ENCODE measurements around the gene TMEM266. TPM values are rescaled to one million over a fixed set of nuclear protein-coding genes. Genes with fewer than 3 reads are reported as not detected.
A peak's percentile ranks its signal among the peaks of the same experiment; 100 is the strongest.

The TMEM266 gene
- total and polyA plus RNA-seq, 10 donors = 0.61 to 1.8 (median 1.4) TPM

- H3K9me3 ChIP-seq = no peaks in the 10 kb centered on the region
- H3K27ac ChIP-seq = no peak overlapping the region
- H3K36me3 ChIP-seq = peaks cover 0 to 8% (median 0%) of the 10 kb centered on the region in 6 donors
- peak; percentile 50 for DNase-seq
- no peak for TF ChIP-seq CTCF (IDR thresholded peaks at IDR 0.05 in 8 of 11, conservative IDR thresholded peaks at IDR 0.05 in 3 of 11)
- TF ChIP-seq POLR2AphosphoS5 (IDR thresholded peaks at IDR 0.05) = peak in 1 of 3 donors; percentile 21
- peaks cover 0 to under 1% (median 0%) of the 10 kb centered on the region in 7 donors for H3K27me3 ChIP-seq (replicated peaks in 1 of 7)
- 66 to 90% (median 87%) methylated on average over 6 to 8 of the region's 8 CpGs for WGBS, 5 donors
- H3K4me1 ChIP-seq = peaks cover 4 to 25% (median 12%) of the 10 kb centered on the region in 6 donors
- no peak overlapping the region for H3K4me3 ChIP-seq
- intact Hi-C loops (cut with DNase I; ENCODE audit: low total_unique reads) = no loop called here
These were observed 138.1 kb downstream of the TMEM266 start for GRCh38 chr15:76197703-76198455.

GRCh38 chr15:76198456-76199105 is 138.8 kb downstream of the TMEM266 start:
- 89 to 100% (median 98%) methylated on average over 3 to 6 of the region's 6 CpGs for WGBS, 5 donors
- no peaks in the 10 kb centered on the region for H3K27me3 ChIP-seq (replicated peaks in 1 of 7)

GRCh38 chr15:76199106-76200082 is 139.6 kb downstream of the TMEM266 start:
- WGBS, 5 donors = 85 to 90% (median 87%) methylated on average over 17 to 19 of the region's 19 CpGs

More at GRCh38 chr15:76198456-76199105, 138.8 kb downstream of the TMEM266 start:
- Histone ChIP-seq H3K9me3 (no peaks in the 10 kb centered on the region), H3K4me1 (peaks cover 4 to 25% (median 12%) of the 10 kb centered on the region in 6 donors), H3K4me3 (no peak overlapping the region), H3K27ac (no peak overlapping the region), H3K36me3 (peaks cover 0 to 15% (median 2%) of the 10 kb centered on the region in 6 donors)
- peak; percentile 52 for DNase-seq
- intact Hi-C loops (cut with DNase I; ENCODE audit: low total_unique reads) = no loop called here
- no peak for TF ChIP-seq POLR2AphosphoS5 (IDR thresholded peaks at IDR 0.05)
- TF ChIP-seq POLR2A (IDR thresholded peaks at IDR 0.05) = no peak
- TF ChIP-seq CTCF (IDR thresholded peaks at IDR 0.05 in 8 of 11, conservative IDR thresholded peaks at IDR 0.05 in 3 of 11) = no peak

More at GRCh38 chr15:76199106-76200082, 139.6 kb downstream of the TMEM266 start:
- H3K27me3 ChIP-seq (replicated peaks in 1 of 7) = no peaks in the 10 kb centered on the region
- DNase-seq = no peak
- H3K4me3 ChIP-seq = no peak overlapping the region
- no peaks in the 10 kb centered on the region for H3K9me3 ChIP-seq
- TF ChIP-seq CTCF (IDR thresholded peaks at IDR 0.05 in 8 of 11, conservative IDR thresholded peaks at IDR 0.05 in 3 of 11) (no peak), POLR2A (IDR thresholded peaks at IDR 0.05) (no peak), POLR2AphosphoS5 (IDR thresholded peaks at IDR 0.05) (no peak)
- H3K4me1 ChIP-seq = peaks cover 4 to 25% (median 12%) of the 10 kb centered on the region in 6 donors
- peaks cover 0 to 23% (median 6%) of the 10 kb centered on the region in 6 donors for H3K36me3 ChIP-seq
- intact Hi-C loops (cut with DNase I; ENCODE audit: low total_unique reads) = no loop called here
- no peak overlapping the region for H3K27ac ChIP-seq

All from spleen (tissue), 11 donors.